Hepatic stellate cell (primary cell): Measurements from ENCODE around the gene RIPOR3.
"Not testable (repeated sequence)": the region's sequence is repeated elsewhere in the genome, so short reads cannot be mapped to it uniquely, and the experiment has no call there.

Experiments used
- DNase-seq: peaks from one replicate; pipeline ENCODE4 v3.0.0; 2011; ENCODE audit warnings: low spot score

Gene RIPOR3

DNA sequence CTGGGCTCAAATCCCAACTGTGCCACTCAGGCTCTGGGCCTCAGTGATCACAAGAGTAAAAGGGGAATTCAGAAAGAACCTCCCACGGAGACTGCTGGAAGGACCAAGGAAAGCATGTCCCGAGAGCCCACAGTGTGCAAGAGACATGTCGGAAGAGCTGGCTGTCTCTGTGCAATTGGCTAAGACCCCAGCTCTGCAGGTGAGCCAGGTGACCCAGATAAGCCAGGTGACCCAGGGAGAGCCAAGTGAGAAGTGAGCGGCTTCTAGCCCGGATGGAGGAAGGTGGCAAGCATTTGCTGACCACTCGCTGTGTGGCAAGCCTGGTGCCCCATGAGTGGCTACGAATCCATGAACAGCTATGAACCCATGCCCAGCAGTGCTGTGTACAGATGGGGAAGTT lies 59.1 kb downstream of the RIPOR3 start:
- DNase-seq = no peak

DNA sequence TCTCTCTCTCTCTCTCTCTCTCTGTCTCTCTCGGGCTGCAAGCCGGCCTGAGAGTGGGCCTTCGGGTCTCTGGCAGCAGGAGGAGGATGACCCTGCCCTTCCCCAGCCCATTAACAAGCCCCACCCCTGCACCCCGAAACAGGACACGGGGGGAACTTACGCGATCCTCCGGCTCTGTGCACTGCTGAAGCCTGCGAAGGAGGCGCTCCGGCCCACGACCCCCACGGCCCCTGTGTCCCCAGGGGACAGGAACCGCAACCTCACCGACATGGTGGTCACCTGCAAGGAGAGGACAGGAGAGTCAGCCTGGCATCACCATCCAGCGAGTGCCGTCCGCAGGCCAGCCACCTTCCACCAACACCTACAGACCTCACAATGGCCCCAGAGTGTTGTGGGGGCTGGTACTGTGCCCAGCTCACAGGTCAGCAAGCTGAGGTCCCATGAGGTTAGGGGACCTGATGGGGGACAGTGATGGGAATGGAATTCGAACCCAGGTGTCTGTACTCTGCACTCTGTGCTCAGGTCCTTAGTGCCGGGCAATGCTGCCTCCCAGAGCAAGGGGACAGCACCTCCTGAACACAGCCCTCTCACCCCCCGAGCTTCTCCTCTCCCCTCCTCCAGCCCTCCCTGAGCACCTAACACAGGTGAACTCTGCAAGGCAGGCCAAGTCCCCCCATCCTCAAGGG lies 60.6 kb downstream of the RIPOR3 start:
- no peak for DNase-seq

DNA sequence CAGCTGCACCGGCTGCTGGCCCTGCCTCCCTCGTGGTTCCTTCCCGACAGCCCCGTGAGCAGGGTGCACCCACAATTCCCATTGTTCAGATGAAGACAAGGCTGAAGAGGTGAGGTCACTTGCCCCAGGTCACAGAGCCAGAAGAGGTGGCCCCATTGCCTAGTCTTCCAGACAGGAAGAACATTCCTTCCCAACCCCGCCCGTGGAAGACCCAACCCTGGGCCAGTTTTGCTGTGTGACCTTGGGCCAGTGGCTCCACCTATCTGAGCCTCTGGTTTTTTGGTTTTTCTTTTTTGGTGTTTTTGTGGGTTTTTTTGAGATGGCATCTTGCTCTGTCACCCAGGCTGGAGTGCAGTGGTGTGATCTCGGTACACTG lies 61.7 kb downstream of the RIPOR3 start:
- DNase-seq = no peak

DNA sequence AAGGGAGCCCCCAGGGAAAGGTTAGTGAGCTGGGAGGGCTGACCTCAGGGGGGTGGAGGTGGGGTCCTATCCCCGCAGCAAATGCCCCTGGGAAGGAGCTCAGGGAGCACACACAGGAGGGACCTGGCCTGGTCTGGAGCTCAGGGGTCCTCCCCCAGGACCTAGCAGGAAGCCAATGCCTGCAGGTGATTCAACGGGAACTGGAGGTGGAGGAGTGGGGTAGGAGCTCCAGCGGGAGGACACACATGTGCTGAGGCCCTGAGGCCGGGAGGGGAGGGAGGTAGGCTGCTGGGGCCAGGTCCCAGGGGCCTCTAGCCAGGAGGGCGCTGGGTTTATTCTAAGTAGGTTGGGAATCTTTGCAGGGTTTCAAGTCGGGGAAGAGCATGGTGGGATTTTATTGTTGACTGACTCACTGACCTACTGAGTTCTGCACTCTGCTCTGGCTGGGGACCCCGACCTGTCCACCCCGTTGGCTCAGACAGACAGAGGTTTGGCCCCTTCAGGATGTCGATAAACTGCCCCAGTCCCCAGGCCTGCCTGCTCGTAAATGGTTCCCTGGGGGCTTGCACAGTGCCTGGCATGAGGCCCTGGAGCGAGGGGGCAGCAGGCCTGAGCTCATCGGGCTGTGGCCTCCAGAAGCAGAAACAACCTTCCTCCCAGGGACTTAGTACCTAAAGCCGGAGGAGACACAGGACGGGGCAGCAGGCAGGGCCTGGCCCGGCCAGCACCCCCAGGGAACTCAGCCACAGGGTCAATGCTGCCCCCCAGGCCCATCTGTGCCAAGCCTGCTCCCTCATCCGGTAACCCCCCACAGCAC lies 62.3 kb downstream of the RIPOR3 start:
- DNase-seq = no peak

DNA sequence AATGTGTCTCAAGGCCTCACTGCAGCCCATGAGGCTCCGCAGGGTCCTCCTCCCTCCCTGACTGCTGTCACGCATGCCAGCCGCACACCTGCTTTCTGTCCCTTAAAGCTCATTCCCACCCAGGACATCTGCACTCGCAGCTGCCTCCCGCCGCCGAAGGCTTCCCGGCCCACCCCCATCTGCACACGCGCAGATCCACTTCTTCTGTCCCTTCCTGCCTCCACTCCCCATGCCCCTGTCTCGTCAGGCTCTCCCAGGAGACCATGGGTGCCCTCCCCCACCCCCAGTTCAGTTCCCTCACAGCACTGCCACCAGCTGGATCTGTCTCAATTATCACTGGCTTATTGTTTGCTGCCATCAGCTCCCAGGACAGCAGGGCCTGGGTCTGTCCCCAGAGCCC lies 63.0 kb downstream of the RIPOR3 start:
- no peak for DNase-seq

DNA sequence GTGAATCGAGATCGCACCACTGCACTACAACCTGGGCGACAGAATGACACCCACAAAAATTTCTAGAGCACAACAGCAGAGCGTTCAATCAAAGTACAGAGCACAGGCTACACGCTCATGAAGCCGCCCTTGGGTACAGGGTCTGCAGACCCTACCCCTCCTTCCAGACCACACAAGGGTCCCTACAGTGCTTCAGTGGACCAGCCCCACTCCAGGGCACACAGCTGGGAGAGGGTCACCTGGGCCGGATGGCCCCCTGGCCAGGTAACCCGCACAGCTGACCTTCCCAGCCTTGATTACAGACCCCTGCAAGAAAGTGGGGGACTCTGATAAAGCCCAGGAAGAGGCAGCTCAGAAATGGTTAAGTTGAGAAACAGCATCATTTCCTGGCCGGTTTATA lies 63.6 kb downstream of the RIPOR3 start:
- no peak for DNase-seq

DNA sequence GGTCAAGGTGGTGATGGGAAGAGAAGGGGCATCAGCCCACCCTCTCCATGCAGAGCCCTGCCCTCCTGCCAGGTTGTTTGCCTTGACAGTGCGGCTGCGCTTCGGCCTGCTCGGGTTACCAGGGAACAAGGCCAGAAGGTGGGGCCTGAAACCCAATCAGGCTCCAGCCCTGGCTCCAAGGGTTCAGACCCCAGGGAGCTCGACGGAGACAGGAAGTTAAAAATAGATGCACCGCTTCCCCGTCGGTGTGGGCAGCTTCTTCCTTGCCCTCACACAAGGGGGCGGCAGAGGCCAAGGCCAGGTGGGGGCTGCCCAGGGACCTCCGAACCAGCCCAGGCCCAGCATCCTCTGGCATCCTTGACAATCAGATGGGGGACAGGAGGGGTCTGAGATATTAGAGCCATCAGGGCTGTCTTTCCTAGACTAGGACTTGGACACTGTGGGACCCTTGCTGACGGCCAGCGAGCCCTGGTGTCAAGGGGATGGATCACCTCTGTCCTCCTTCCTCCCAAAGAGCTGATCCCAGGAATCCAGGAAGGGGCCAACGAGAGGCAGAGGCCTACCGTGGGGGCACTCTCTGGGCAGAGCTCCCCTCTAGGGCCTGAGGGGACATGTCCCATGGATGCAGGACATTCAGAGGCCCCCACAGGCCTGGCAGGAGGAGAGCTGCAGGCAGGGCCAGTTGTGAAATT lies 65.2 kb downstream of the RIPOR3 start:
- peak; percentile 77 for DNase-seq

DNA sequence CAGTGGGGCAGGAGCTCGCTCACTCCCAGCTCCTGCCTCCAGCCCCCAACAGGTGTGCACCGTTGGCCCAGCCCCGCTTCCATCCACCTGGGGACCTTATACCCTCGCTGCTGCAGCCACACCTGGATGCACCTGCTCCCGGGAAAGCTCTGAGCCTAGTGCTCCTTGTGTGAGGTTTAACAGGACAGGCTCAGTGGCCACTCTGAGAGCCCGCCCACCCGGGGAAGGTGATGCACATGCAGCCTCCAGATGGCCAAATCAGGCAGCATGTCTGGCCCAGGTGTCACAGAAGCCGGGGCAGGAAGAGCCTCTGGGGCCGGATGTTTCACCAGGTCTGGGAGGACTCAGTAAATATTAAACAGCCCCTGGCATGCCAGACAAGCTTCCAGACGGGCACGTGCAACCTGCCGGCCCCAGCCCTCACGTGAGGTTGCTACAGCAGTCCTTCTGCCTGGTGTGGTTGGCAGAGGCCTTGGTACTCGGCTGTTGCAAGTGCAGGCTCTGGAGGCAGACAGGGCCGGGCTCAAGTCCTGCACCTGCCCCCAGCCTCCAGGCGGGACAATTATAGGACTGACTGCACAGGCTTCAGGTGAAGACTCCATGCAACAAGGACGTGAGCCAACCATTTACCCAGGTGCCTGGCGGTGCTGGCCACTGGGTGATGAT lies 66.9 kb downstream of the RIPOR3 start:
- DNase-seq = no peak

DNA sequence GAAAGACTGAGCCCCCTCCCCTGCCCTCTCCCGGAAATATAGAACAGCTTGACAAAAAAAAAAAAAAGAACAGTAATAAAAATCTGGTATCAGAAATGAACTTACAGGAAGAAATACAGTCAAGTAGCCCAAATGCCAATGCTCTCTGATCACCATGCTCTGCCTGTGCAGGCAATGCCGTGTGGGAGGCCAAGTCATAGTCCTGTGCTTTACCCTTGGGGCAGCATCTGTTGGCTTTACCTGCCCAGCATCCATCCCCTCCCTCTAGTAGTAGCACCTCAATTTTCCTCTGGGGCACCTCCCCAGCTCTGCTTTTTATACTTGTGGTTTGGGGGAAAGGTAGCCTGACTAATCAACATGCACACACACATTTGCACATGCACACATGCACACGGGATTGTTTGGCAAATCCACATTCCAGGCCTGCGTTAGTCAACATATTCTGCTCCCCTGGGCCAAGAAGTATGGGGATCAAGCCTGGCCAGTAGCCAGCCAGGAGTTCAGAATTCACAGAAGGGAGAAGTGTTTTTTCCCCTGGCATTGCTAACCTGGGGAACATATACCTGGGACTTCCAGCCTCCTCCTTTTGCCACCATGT lies 70.2 kb downstream of the RIPOR3 start:
- DNase-seq = no peak

DNA sequence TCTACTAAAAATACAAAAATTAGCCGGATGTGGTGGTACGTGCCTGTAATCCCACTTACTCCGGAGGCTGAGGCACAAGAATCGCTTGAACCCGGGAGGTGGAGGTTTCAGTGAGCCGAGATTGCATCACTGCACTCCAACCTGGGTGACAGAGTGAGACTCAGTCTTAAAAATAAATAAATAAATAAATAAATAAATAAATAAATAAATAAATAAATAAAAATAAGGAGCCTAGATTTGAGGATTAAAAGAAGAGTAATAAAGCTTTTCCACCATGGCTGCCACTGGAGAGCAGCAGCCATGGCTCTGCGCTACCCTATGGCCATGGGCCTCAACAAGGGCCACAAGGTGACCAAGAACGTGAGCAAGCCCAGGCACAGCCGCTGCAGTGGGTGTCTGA lies 70.9 kb downstream of the RIPOR3 start:
- not testable (repeated sequence) for DNase-seq

DNA sequence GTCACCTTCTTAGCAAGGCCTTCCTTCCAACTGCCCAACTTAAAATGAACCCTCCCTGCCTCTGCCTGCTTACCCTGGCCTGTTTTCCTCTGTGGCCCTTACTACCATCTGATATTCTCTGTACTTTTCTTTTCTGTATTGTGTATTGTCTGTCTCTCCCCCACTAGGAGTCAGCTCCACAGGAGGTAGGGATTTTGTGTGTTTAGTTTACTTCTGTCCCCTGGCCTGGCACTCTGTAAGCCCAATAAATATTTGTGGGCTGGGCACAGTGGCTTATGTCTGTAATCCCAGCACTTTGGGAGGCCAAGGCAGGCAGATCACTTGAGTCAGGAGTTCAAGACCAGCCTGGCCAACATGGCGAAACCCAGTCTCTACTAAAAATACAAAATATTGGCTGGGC lies 72.8 kb downstream of the RIPOR3 start:
- no peak for DNase-seq

DNA sequence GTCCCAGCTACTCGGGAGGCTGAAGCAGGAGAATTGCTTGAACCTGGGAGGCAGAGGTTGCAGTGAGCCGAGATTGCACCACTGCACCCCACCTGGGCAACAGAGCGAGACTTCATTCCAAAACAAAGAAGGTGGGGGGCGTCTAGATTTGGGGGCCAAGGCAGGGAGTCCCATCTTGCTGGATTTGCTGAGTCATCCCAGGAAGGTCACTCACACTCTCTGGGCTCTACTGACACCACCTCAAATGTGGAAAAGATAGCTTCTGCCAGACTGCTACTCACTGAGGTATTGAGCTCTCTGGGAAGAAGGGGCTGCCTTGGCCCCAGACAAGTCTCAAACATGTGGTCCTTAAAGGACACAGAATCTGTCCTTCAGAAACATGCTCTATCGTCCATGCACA lies 74.3 kb downstream of the RIPOR3 start:
- DNase-seq = no peak

DNA sequence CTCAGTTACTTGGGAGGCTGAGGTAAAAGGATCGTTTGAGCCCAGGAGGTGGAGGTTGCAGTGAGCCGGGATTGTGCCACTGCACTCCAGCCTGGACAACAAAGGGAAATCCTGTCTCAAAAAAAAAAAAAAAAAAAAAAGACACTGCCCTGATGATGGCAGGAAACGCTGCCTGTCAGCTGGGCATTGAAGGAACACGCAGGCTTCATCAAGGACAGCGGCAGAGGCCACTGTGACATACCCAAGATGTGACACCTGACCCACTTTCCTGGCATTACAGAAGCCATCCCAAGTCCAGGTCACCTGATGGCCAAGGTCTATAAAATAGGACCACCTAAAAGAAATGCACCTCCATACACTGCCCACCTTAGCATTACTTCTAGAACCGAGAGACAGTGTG lies 75.9 kb downstream of the RIPOR3 start:
- no peak for DNase-seq

DNA sequence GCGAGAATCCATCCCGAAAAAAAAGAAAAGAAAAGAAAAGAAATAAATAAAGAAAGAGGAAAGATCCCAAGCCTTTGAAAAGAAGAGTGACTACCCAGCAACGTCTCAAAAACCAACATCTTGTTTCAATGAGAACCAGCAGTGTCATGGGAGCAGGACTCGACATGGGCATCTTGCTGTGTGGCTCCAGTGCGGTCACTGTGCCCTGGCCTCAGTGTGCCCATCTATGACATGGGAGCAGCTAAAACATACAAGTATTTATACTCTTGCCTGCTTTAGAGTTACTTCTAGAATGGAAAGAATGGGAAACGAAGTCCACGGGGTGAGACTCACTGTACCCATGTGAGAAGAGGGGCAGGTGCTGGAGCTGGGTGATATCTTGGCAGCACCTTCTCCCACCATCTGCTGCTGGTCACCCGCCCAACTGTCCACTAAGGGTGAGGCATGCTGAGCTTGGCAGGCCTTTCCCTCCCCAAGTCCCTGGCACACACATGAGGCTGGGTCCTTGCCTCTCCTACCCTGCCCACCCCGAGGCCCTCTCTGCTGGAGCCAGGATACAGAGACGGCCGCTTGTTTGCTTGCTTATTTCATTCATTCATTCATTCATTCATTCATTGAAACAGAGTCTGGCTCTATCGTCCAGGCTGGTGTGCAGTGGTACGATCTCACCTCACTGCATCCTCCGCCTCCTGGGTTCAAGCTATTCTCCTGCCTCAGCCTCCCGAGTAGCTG lies 77.7 kb downstream of the RIPOR3 start:
- no peak for DNase-seq

DNA sequence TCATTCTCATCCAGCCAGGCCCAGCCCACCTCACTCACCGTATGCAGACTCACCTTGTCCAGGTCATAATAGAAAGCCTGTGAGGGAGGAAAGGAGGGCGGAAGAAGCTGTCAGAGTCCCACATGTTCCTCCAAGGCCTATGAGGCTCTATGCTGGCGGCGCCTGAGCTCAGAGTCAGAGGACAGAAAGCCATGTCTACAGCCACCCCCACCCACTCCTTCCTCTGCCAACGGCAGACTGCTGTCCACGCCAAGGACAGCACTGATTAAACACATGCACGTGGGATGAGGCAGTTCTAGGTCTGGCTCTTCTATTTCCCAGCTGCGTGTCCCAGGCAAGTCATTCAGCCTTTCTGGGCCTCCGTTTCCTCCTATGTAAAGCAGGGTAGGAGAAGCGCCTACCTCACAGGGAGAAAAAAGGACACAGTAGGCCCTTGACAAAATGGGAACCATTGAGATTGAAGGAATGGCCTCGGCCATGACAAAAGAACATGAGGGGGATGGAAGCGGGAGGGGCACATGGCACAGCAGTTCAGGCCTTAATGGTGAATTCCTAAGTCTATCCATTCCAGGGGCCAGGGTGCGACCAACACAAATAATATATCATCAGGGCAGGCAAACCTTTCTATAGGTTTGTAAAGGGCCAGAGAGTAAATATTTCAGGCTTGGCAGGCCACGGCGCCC lies 80.1 kb downstream of the RIPOR3 start:
- DNase-seq = no peak

DNA sequence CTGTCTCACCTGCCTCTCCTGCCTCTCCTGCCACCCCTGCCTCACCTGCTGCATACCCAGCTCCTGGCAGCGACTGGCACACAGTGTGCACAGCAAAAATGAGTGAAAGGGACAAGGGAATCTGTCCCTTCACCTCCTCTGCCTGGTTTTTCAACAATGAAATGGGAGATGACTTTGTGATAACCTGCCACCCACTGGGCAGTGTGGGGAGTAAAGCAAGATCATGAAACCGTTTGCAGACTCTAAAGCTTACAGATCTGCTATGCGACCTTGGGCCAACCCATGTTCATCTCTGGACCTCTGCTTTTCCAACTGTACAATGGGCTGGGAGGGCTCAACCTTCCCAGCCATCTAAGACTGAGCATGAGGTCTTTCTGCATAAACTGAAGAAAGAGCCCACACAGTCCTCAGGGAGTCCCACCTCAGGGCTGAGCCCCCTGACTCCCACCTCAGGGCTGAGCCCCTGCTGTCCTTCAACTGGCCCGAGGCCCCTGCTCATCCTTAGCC lies 81.1 kb downstream of the RIPOR3 start:
- DNase-seq = no peak

DNA sequence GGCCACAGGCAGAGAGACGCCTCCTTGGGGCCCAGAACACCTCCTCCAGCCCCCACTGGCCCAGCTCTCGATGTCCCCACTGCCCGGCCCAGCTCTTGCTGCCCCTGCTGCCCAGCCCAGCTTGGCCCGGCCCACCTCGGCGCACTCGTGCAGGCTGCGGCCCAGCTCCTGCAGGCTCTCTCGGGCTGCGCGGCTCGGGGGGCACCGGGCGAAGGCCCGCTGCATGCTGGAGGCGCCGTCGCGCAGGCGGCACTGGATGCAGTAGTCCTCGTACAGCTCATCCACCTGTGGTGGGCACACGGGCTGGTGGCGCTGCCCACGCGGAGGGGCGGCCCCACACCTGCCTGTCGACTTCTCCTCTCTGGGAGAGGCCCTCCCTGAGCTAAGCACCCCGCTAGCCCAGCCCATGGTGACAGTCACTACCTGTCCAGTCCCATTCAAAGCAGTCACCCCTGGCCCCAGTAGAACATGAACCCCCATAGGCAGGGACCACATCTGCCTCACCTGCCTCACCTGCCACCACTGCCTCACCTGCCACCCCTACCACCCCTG lies 81.8 kb downstream of the RIPOR3 start:
- no peak for DNase-seq

DNA sequence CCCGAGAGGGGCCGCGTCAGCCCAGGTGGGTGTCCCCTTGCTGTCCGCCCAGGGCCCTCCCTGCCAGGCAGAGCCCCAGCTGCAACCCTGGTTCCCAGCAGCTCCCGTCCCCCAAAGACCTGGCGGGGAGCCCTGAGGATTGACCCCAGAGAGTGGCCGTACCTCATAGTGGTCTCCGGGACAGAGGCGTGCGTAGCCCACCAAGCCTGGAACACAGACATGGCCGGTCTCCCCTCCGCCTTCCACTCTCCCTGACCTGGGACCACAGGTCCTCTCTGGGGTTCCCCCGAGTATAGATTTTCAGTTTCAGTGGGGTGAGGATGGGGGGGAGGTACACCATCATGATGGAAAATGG lies 82.6 kb downstream of the RIPOR3 start:
- no peak for DNase-seq

DNA sequence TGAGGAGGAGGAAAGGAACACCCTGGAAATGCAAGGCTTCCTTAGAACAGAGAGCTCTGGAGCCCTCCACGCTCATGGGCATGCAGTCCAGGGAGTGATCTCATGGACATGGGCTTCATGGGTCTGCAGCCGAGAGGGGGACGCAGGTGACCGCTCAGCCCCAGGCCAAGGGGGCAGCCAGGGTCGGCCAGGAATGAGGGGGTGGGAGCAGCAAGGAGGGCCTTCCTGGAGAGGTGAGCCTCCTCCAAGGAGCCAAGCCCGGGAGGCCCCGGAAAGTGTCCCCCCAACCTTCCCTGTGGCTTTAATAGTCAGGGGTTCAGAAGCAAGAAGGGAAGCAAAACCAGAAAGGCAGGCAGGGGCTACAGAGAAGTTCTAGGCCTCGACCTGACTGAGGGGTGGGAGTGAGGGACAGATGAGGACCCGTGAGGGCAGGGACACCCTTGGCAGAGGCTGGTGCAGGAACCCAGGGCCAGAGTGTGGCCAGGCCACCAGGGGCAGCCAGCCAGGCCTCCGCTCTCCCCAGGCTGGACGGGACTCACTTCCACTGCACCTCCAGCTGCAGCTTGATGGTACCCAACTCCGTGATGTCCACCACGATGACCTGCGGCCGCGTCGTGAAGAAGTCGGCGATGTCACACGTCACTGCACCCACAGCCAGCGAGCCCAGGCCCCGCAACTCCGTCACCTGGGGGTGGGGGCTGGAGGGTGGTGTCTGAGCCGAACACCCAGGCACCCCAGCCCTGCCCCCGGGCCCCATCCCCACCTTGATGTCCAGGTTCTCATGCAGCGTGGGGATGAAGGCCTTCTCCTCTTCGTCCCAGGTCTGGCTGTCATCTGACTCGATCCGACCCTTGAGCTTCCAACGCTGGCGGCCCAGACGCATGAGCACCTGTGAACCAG lies 83.2 kb downstream of the RIPOR3 start:
- no peak for DNase-seq

DNA sequence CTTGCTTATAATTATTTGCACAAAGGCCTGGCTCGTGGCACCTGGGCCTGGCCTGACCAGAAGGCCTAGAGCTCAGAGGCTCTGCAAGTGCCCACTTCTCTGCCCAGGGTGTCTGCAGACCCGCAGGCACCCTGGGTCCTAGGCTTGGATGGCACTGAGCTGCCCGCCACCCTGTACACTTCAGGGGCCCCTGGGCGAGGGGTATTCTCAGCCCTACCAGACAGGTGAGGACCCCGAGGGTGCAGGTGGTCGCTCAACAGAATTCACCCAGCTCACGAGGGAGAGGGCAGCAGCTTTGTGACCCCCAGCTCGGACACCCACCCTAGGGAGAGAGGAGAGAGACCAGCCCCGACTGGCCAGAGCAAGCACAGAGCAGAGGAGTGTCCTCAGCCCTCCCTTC lies 83.9 kb downstream of the RIPOR3 start:
- DNase-seq = no peak
